ENCODE measurements around the gene RTP5.
"Not testable (repeated sequence)": the region's sequence is repeated elsewhere in the genome, so short reads cannot be mapped to it uniquely, and the experiment has no call there.

Gene RTP5

DNA sequence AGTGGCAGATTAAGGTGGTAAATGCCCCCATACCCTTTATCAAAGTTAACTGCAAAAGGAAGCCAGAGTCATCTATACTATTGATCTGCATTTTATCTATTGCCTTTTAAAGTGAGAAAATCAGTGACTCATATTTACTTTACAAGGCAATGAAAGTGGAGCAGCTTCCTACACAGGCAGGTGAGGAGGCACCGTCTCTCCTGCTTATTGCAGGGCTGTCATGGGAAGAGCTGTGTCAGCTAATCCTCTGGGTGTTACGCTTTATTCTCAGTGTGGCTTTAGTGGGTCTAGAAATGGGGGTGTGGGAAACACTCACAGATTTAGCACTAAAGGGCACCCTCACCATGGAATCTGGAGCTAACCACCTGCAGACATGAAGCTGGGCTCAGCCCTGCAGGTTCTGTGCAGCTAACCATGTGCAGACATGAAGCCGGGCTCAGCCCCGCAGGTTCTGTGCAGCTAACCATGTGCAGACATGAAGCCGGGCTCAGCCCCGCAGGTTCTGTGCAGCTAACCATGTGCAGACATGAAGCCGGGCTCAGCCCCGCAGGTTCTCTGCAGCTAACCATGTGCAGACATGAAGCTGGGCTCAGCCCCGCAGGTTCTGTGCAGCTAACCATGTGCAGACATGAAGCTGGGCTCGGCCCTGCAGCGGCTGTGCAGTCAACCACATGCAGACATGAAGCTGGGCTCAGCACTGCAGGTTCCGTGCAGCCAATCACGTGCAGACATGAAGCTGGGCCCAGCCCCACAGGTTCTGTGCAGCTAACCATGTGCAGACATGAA, 53.5 kb downstream of the RTP5 start:
- not testable (repeated sequence) for H3K36me3 Mint-ChIP-seq; ATAC-seq; H3K27ac Mint-ChIP-seq; H3K4me3 Mint-ChIP-seq; DNase-seq (ENCODE audit: low spot score in 2 of 2); H3K9me3 Mint-ChIP-seq
- H3K4me1 Mint-ChIP-seq: peaks cover 26% of the 10 kb centered on the region

Data from stimulated activated effector memory CD8-positive, alpha-beta T cell treated with anti-CD3 and anti-CD28 coated beads, Interleukin-12 subunit alpha, Interleukin-12 subunit beta, amount 100 ng/mL, for 72 hours (primary cell).